MCF 10A (cell line): ENCODE data around the gene STK10. TPM values are rescaled to one million over a fixed set of nuclear protein-coding genes. Genes with fewer than 3 reads are reported as not detected.

Source experiments
- BruUV-seq: library from RNA; stranded (reverse); fragments of 400-500 nt; replicated peaks from 2 replicates; lab custom pipeline; 2021; lab: Mats Ljungman, UMichigan
- CTCF ChIA-PET: fragments of 300-600 bp; sonication (Branson Sonifier 250); formaldehyde crosslinking; extraction: SDS; loops from one replicate; lab custom pipeline; 2021; ENCODE audit warnings: antibody characterized with exemption, inconsistent platforms; lab: Yijun Ruan, JAX
- POLR2A ChIA-PET: fragments of 300-600, 350-650 bp; sonication (Branson Sonifier 250); formaldehyde crosslinking; extraction: SDS; loops from one replicate; lab custom pipeline; 2020; ENCODE audit warnings: antibody characterized with exemption, inconsistent platforms; lab: Yijun Ruan, JAX
- DNase-seq: peaks from one replicate; pipeline ENCODE4 v3.0.0-alpha.2; 2018; ENCODE audit not compliant: unreplicated experiment
- H3K27ac Mint-ChIP-seq: one replicate; pipeline ENCODE4 v1.8.0; 2022; ENCODE audit warnings: mild to moderate bottlenecking, low read depth, mixed read lengths; ENCODE audit not compliant: unreplicated experiment
- H3K27me3 Mint-ChIP-seq: one replicate; pipeline ENCODE4 v1.8.0; 2022; ENCODE audit warnings: mixed read lengths; ENCODE audit not compliant: insufficient read depth, unreplicated experiment
- H3K36me3 Mint-ChIP-seq: one replicate; pipeline ENCODE4 v1.8.0; 2022; ENCODE audit warnings: mild to moderate bottlenecking, moderate library complexity, mixed read lengths; ENCODE audit not compliant: insufficient read depth, unreplicated experiment
- H3K4me1 Mint-ChIP-seq: one replicate; pipeline ENCODE4 v1.8.0; 2022; ENCODE audit warnings: mixed read lengths; ENCODE audit not compliant: insufficient read depth, unreplicated experiment
- H3K4me3 Mint-ChIP-seq: one replicate; pipeline ENCODE4 v1.8.0; 2022; ENCODE audit warnings: mild to moderate bottlenecking, moderate library complexity, mixed read lengths; ENCODE audit not compliant: unreplicated experiment
- H3K9me3 Mint-ChIP-seq: one replicate; pipeline ENCODE4 v1.8.0; 2022; ENCODE audit warnings: mixed read lengths; ENCODE audit not compliant: unreplicated experiment
- intact Hi-C: fragments of 100-400 bp; cut with micrococcal nuclease; formaldehyde crosslinking; loops from 2 replicates; pipeline ENCODE4 v1.14.1; 2022
- total RNA-seq: library from RNA; stranded (reverse); gene quantifications from 2 replicates; pipeline ENCODE4 v1.2.3, GENCODE V29; 2022
- TF ChIP-seq, protein P1 (sequence below): fragments of 200-600 bp; IDR thresholded peaks from one replicate; pipeline ENCODE4 v1.8.0; 2022; ENCODE audit warnings: antibody characterized with exemption, mild to moderate bottlenecking; ENCODE audit not compliant: unreplicated experiment

STK10 gene
- total RNA-seq, 1 experiment from 2014 or later, result 46.5 TPM

DNA sequence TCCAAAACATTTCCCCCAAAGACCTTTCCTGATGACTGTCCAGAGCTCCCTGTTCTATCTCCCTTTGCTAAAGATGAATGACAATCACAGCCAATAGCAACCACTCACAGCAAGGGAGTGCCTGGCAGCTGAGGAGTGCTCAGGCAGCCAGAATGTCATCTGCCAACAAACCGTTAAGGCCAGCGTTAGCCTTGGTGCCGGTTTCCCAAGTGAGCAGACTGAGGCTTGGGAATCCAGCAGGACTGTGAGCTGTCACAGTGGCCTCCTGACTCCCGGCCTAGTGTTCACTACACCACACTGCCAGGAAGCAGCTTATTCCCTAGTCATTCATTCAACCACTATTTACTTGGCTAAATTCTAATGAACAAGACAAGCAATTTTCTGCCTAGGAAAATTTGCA lies 24.7 kb downstream of the STK10 start:
- no peak overlapping the region for H3K4me3 Mint-ChIP-seq
- BruUV-seq, result no TSS peak
- H3K36me3 Mint-ChIP-seq, result peaks cover 10% of the 10 kb centered on the region
- H3K27me3 Mint-ChIP-seq, result no peaks in the 10 kb centered on the region
- DNase-seq, result no peak
- H3K27ac Mint-ChIP-seq, result no peak overlapping the region
- ChIA-PET POLR2A (interaction anchor here (1.0 kb wide), 1 partner anchor 8 kb away, joined by 4 read pairs; no protein-coding TSS in a partner anchor), CTCF (interaction anchor here (0.6 to 1.1 kb wide), 2 partner anchors 22 kb away, joined by 3 read pairs; no protein-coding TSS in a partner anchor)
- H3K4me1 Mint-ChIP-seq, result peaks cover 5% of the 10 kb centered on the region
- H3K9me3 Mint-ChIP-seq, result no peaks in the 10 kb centered on the region
- intact Hi-C loops, result no loop called here
- TF ChIP-seq, protein P1, sequence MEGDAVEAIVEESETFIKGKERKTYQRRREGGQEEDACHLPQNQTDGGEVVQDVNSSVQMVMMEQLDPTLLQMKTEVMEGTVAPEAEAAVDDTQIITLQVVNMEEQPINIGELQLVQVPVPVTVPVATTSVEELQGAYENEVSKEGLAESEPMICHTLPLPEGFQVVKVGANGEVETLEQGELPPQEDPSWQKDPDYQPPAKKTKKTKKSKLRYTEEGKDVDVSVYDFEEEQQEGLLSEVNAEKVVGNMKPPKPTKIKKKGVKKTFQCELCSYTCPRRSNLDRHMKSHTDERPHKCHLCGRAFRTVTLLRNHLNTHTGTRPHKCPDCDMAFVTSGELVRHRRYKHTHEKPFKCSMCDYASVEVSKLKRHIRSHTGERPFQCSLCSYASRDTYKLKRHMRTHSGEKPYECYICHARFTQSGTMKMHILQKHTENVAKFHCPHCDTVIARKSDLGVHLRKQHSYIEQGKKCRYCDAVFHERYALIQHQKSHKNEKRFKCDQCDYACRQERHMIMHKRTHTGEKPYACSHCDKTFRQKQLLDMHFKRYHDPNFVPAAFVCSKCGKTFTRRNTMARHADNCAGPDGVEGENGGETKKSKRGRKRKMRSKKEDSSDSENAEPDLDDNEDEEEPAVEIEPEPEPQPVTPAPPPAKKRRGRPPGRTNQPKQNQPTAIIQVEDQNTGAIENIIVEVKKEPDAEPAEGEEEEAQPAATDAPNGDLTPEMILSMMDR, result no peak

DNA sequence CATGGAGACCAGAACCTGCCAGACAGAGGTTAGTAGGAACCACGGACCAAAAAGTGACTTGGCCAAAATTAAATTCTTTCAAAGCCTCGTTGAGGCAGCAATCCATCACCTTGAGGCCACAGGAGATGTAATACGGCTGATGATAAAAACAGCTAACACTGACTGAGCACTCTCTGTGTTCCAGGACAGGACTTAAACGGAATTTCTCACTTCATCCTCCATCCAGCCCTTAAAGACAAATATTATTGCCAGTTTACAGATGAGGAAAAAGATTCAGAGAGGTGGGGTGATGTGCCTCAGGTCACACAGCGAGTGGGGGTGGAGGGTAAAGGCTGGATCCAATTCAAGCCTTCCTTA lies 25.1 kb downstream of the STK10 start:
- ChIA-PET CTCF (interaction anchor here (0.6 to 1.1 kb wide), 3 partner anchors 21 to 24 kb away, joined by 3 to 5 read pairs (median 3); no protein-coding TSS in a partner anchor), POLR2A (interaction anchor here (1.1 kb wide), 1 partner anchor 251 kb away, joined by 3 read pairs; no protein-coding TSS in a partner anchor)
- DNase-seq, result no peak
- BruUV-seq, result no TSS peak
- H3K27ac Mint-ChIP-seq, result no peak overlapping the region
- peaks cover 5% of the 10 kb centered on the region for H3K4me1 Mint-ChIP-seq
- intact Hi-C loops, result no loop called here
- TF ChIP-seq, protein P1, result no peak
- no peak overlapping the region for H3K4me3 Mint-ChIP-seq
- H3K27me3 Mint-ChIP-seq, result no peaks in the 10 kb centered on the region
- peaks cover 10% of the 10 kb centered on the region for H3K36me3 Mint-ChIP-seq
- H3K9me3 Mint-ChIP-seq, result no peaks in the 10 kb centered on the region

DNA sequence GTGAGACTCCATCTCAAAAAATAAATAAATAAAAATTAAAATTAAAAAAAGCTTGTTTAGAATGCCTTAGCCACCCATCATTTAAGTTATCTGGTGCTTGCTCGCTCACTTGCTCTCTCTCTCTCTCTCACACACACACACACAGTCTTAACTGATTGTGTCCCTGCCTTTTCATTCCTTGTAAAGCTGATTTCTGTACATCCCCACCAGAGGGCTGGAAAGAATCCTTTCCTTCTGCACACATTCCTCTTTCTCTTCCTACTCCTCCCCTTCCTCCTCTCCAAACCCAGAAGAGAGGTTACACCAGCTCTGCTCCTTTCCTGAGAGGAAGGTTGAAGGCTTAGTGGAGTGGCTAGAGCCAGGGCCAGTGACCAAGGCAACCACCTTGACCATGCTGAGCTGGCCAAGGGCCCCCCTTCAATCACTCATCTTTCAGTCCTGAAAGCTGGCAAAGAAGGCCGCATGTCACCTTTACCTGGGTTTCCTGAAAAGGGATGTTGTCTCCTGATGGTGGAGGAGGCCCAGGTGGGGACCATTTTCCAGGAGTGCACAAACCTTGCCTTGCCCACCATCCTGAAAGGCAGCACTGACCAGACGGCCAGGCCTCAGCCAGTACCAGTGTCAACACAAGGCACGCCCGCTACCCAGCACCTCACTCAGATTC lies 25.6 kb downstream of the STK10 start:
- TF ChIP-seq, protein P1, result no peak
- H3K9me3 Mint-ChIP-seq, result no peaks in the 10 kb centered on the region
- no peak overlapping the region for H3K27ac Mint-ChIP-seq
- no peak for DNase-seq
- H3K4me1 Mint-ChIP-seq, result peaks cover 5% of the 10 kb centered on the region
- intact Hi-C loops, result no loop called here
- CTCF ChIA-PET, result interaction anchor here (0.6 to 1.1 kb wide), 4 partner anchors 21 to 164 kb away, joined by 3 to 5 read pairs (median 3); no protein-coding TSS in a partner anchor
- POLR2A ChIA-PET, result interaction anchor here (1.1 kb wide), 1 partner anchor 250 kb away, joined by 3 read pairs; no protein-coding TSS in a partner anchor
- H3K36me3 Mint-ChIP-seq, result peaks cover 10% of the 10 kb centered on the region
- no peak overlapping the region for H3K4me3 Mint-ChIP-seq
- H3K27me3 Mint-ChIP-seq, result no peaks in the 10 kb centered on the region
- BruUV-seq, result no TSS peak

DNA sequence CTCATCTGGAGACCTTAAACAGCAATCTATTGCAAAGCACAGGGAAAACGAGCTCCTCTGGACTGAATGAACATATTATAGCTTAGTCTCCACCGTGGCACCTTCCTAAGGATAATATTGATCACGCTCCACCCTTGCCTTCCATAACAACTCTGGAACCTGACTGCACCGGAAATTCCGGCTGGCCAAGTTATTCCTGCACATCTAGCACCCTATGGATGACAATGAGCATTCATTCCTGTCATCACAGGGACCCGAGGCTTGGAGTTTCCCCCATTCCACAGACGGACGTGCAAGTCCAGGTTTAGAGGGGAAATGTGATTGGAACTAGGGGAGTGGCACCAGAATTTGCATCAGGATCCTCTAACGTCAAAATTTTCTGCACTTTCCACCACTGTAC lies 27.5 kb downstream of the STK10 start:
- CTCF ChIA-PET, result interaction anchor here (0.5 to 1.6 kb wide), 3 partner anchors 12 to 153 kb away, joined by 3 to 4 read pairs (median 3); no protein-coding TSS in a partner anchor
- H3K9me3 Mint-ChIP-seq, result no peaks in the 10 kb centered on the region
- H3K36me3 Mint-ChIP-seq, result peaks cover 25% of the 10 kb centered on the region
- no TSS peak for BruUV-seq
- H3K27me3 Mint-ChIP-seq, result no peaks in the 10 kb centered on the region
- H3K4me1 Mint-ChIP-seq, result peaks cover 5% of the 10 kb centered on the region
- intact Hi-C loops, result no loop called here
- H3K27ac Mint-ChIP-seq, result no peak overlapping the region
- TF ChIP-seq, protein P1, result no peak
- POLR2A ChIA-PET, result interaction anchor here (0.5 kb wide), 1 partner anchor 15 kb away, joined by 3 read pairs; no protein-coding TSS in a partner anchor
- no peak for DNase-seq
- H3K4me3 Mint-ChIP-seq, result no peak overlapping the region
